Measurements from ENCODE around the gene ZNF678. TPM values are rescaled to one million over a fixed set of nuclear protein-coding genes. Genes with fewer than 3 reads are reported as not detected.

ZNF678 gene
- total RNA-seq, 1 donor from 2014 or later, result 63.8 TPM

DNA sequence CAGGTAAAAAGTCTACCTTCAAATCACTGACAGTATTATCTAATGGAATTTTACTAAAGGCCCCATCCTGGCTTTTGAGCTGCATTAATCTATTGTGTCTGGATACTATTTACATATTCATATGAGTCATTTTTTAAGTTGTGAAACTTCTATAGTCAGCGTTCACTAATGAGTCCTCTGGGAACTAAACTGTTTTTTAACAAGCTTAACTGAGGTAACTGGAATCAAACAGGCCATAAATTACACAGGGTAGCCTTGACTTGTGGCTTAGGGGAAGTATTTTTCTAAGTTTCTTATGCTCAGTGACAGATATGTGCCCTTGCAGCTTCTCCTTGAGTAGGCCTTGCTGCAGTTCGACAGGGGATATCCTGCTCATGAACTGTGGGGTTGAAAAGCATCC, 102.9 kb downstream of the ZNF678 start:
- Mint-ChIP-seq H3K27me3 (ENCODE audit: insufficient read depth, low read depth) (no peaks in the 10 kb centered on the region), H3K9me3 (peaks cover 73% of the 10 kb centered on the region), H3K27ac (no peak overlapping the region), H3K4me3 (no peak overlapping the region), H3K36me3 (peaks cover 29% of the 10 kb centered on the region), H3K4me1 (no peaks in the 10 kb centered on the region)
- Histone ChIP-seq H3K27me3 (no peaks in the 10 kb centered on the region), H3K4me3 (no peak overlapping the region), H3F3A (ENCODE audit: low read depth) (no peaks in the 10 kb centered on the region), H3K4me1 (no peaks in the 10 kb centered on the region), H3K79me2 (ENCODE audit: low read depth) (no peaks in the 10 kb centered on the region), H3K9me3 (ENCODE audit: low read depth) (peaks cover 31% of the 10 kb centered on the region), H3K36me3 (peaks cover 8% of the 10 kb centered on the region), H3K9ac (no peak overlapping the region), H4K20me1 (ENCODE audit: low read depth) (no peaks in the 10 kb centered on the region), H2AFZ (replicated peaks) (no peak overlapping the region), H3K27ac (no peak overlapping the region), H3K4me2 (no peak overlapping the region)
- DNase-seq (ENCODE audit: low spot score), result no peak
- no peak for TF ChIP-seq EZH2 (IDR thresholded peaks at IDR 0.05)
- TF ChIP-seq CTCF (IDR thresholded peaks at IDR 0.05), result no peak
- TF ChIP-seq EZH2phosphoT487 (IDR thresholded peaks at IDR 0.05), result no peak

DNA sequence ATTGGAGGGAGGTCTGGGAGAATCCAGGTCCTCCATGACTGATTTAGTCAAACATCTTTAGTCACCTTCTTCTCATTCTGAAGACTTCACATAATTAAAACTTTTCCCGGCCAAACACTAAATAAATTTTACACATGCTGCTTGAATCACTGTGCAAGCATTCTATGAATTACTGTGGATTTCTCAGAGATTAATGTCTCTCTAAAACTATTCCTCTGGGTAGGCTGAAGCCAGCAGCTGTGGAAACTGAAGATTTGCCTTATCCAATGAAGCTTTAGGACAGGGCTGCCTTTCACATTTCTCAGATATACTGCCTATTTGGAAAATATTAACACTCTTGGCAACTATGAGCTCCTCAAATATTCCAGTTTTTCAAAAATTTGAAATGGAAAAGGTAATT, 110.1 kb downstream of the ZNF678 start:
- H4K20me1 ChIP-seq (ENCODE audit: low read depth), result no peaks in the 10 kb centered on the region
- H3K36me3 ChIP-seq, result no peaks in the 10 kb centered on the region
- peaks cover 11% of the 10 kb centered on the region for H3K9me3 ChIP-seq (ENCODE audit: low read depth)
- no peak overlapping the region for H3K27ac Mint-ChIP-seq
- H3K27me3 ChIP-seq, result no peaks in the 10 kb centered on the region
- H3K27ac ChIP-seq, result no peak overlapping the region
- no peaks in the 10 kb centered on the region for H3K4me1 ChIP-seq
- no peak overlapping the region for H3K9ac ChIP-seq
- H2AFZ ChIP-seq (replicated peaks), result no peak overlapping the region
- no peak for DNase-seq (ENCODE audit: low spot score)
- H3K79me2 ChIP-seq (ENCODE audit: low read depth), result no peaks in the 10 kb centered on the region
- H3F3A ChIP-seq (ENCODE audit: low read depth), result no peaks in the 10 kb centered on the region
- no peak overlapping the region for H3K4me3 Mint-ChIP-seq
- no peaks in the 10 kb centered on the region for H3K36me3 Mint-ChIP-seq
- peaks cover 5% of the 10 kb centered on the region for H3K27me3 Mint-ChIP-seq (ENCODE audit: insufficient read depth, low read depth)
- no peak overlapping the region for H3K4me2 ChIP-seq
- TF ChIP-seq CTCF (IDR thresholded peaks at IDR 0.05) (no peak), EZH2phosphoT487 (IDR thresholded peaks at IDR 0.05) (no peak), EZH2 (IDR thresholded peaks at IDR 0.05) (no peak)
- H3K4me1 Mint-ChIP-seq, result no peaks in the 10 kb centered on the region
- peaks cover 53% of the 10 kb centered on the region for H3K9me3 Mint-ChIP-seq
- H3K4me3 ChIP-seq, result no peak overlapping the region

DNA sequence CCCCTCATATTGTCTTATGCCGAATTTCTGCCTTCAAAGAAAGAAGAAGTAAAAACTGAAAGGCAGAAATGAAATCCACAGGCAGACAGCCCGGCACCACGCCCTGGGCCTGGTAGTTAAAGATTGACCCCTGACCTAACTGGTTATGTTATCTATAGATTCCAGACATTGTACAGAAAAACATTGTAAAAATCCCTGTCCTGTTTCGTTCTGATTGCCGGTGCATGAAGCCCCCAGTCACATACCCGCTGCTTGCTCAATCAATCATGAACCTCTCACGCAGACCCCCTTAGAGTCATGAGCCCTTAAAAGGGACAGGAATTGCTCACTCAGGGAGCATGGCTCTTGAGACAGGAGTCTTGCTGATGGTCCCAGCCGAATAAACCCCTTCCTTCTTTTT, 122.5 kb downstream of the ZNF678 start:
- no peaks in the 10 kb centered on the region for H3K79me2 ChIP-seq (ENCODE audit: low read depth)
- H3K4me2 ChIP-seq, result no peak overlapping the region
- no peaks in the 10 kb centered on the region for H3F3A ChIP-seq (ENCODE audit: low read depth)
- H3K36me3 ChIP-seq, result no peaks in the 10 kb centered on the region
- no peak overlapping the region for H3K27ac ChIP-seq
- Mint-ChIP-seq H3K27me3 (ENCODE audit: insufficient read depth, low read depth) (no peaks in the 10 kb centered on the region), H3K36me3 (no peaks in the 10 kb centered on the region), H3K4me3 (no peak overlapping the region), H3K27ac (no peak overlapping the region), H3K9me3 (peaks cover 38% of the 10 kb centered on the region), H3K4me1 (no peaks in the 10 kb centered on the region)
- H3K9ac ChIP-seq, result no peak overlapping the region
- no peak overlapping the region for H3K4me3 ChIP-seq
- H4K20me1 ChIP-seq (ENCODE audit: low read depth), result no peaks in the 10 kb centered on the region
- H2AFZ ChIP-seq (replicated peaks), result no peak overlapping the region
- H3K4me1 ChIP-seq, result no peaks in the 10 kb centered on the region
- no peaks in the 10 kb centered on the region for H3K27me3 ChIP-seq
- TF ChIP-seq EZH2 (IDR thresholded peaks at IDR 0.05), result no peak
- no peak for TF ChIP-seq CTCF (IDR thresholded peaks at IDR 0.05)
- no peak for TF ChIP-seq EZH2phosphoT487 (IDR thresholded peaks at IDR 0.05)
- DNase-seq (ENCODE audit: low spot score), result no peak
- no peaks in the 10 kb centered on the region for H3K9me3 ChIP-seq (ENCODE audit: low read depth)

All from neural progenitor cell (in vitro differentiated cells).